Stimulated activated naive CD8-positive, alpha-beta T cell treated with anti-CD3 and anti-CD28 coated beads, Interleukin-15, Interleukin-2, amounts not matched to agents 100 ng/mL and 50 ng/mL, for 24 hours (primary cell): ENCODE data around the gene SLC12A8.

Source experiments
- H3K27ac Mint-ChIP-seq: one replicate; pipeline ENCODE4 v1.8.0; 2021; ENCODE audit warnings: mild to moderate bottlenecking, mixed read lengths
- H3K27me3 Mint-ChIP-seq: one replicate; pipeline ENCODE4 v1.8.0; 2021; ENCODE audit warnings: mixed read lengths
- H3K36me3 Mint-ChIP-seq: one replicate; pipeline ENCODE4 v1.8.0; 2021; ENCODE audit warnings: low read depth, mixed read lengths
- H3K4me1 Mint-ChIP-seq: one replicate; pipeline ENCODE4 v1.8.0; 2021; ENCODE audit warnings: low read depth, mixed read lengths
- H3K4me3 Mint-ChIP-seq: one replicate; pipeline ENCODE4 v1.8.0; 2021; ENCODE audit warnings: mild to moderate bottlenecking, mixed read lengths
- H3K9me3 Mint-ChIP-seq: one replicate; pipeline ENCODE4 v1.8.0; 2021; ENCODE audit warnings: mixed read lengths

SLC12A8 gene

GRCh38 chr3:125186261-125186787, 26.2 kb downstream of the SLC12A8 start:
- Mint-ChIP-seq H3K36me3 (no peaks in the 10 kb centered on the region), H3K4me1 (no peaks in the 10 kb centered on the region), H3K9me3 (no peaks in the 10 kb centered on the region), H3K4me3 (no peak overlapping the region), H3K27ac (no peak overlapping the region), H3K27me3 (no peaks in the 10 kb centered on the region)

GRCh38 chr3:125185805-125186204, 26.7 kb downstream of the SLC12A8 start:
- no peak overlapping the region for H3K4me3 Mint-ChIP-seq
- H3K27me3 Mint-ChIP-seq, result no peaks in the 10 kb centered on the region
- H3K36me3 Mint-ChIP-seq, result no peaks in the 10 kb centered on the region
- H3K4me1 Mint-ChIP-seq, result no peaks in the 10 kb centered on the region
- H3K9me3 Mint-ChIP-seq, result no peaks in the 10 kb centered on the region
- H3K27ac Mint-ChIP-seq, result no peak overlapping the region

GRCh38 chr3:125179884-125180240, 32.7 kb downstream of the SLC12A8 start:
- H3K4me3 Mint-ChIP-seq, result no peak overlapping the region
- H3K36me3 Mint-ChIP-seq, result no peaks in the 10 kb centered on the region
- no peak overlapping the region for H3K27ac Mint-ChIP-seq
- H3K9me3 Mint-ChIP-seq, result no peaks in the 10 kb centered on the region
- no peaks in the 10 kb centered on the region for H3K27me3 Mint-ChIP-seq
- H3K4me1 Mint-ChIP-seq, result no peaks in the 10 kb centered on the region

- Mint-ChIP-seq H3K9me3 (no peaks in the 10 kb centered on the region), H3K27ac (no peak overlapping the region), H3K36me3 (no peaks in the 10 kb centered on the region), H3K4me3 (no peak overlapping the region), H3K27me3 (no peaks in the 10 kb centered on the region), H3K4me1 (no peaks in the 10 kb centered on the region)
These were observed 33.2 kb downstream of the SLC12A8 start for GRCh38 chr3:125179143-125179883.

- Mint-ChIP-seq H3K4me3 (no peak overlapping the region), H3K27me3 (no peaks in the 10 kb centered on the region), H3K36me3 (no peaks in the 10 kb centered on the region), H3K27ac (no peak overlapping the region), H3K4me1 (no peaks in the 10 kb centered on the region), H3K9me3 (peaks cover 7% of the 10 kb centered on the region)
These were observed 34.8 kb downstream of the SLC12A8 start for GRCh38 chr3:125177746-125178145.

- H3K27ac Mint-ChIP-seq, result no peak overlapping the region
- H3K4me3 Mint-ChIP-seq, result no peak overlapping the region
- H3K27me3 Mint-ChIP-seq, result no peaks in the 10 kb centered on the region
- H3K36me3 Mint-ChIP-seq, result no peaks in the 10 kb centered on the region
- H3K4me1 Mint-ChIP-seq, result no peaks in the 10 kb centered on the region
- H3K9me3 Mint-ChIP-seq, result peaks cover 7% of the 10 kb centered on the region
These were observed 37.1 kb downstream of the SLC12A8 start for GRCh38 chr3:125175295-125176078.

GRCh38 chr3:125172346-125172745, 40.2 kb downstream of the SLC12A8 start:
- Mint-ChIP-seq H3K4me1 (no peaks in the 10 kb centered on the region), H3K36me3 (no peaks in the 10 kb centered on the region), H3K4me3 (no peak overlapping the region), H3K27ac (no peak overlapping the region), H3K9me3 (peaks cover 7% of the 10 kb centered on the region), H3K27me3 (peaks cover 7% of the 10 kb centered on the region)

GRCh38 chr3:125168711-125169393, 43.7 kb downstream of the SLC12A8 start:
- H3K4me1 Mint-ChIP-seq, result no peaks in the 10 kb centered on the region
- no peaks in the 10 kb centered on the region for H3K36me3 Mint-ChIP-seq
- no peak overlapping the region for H3K4me3 Mint-ChIP-seq
- peaks cover 7% of the 10 kb centered on the region for H3K9me3 Mint-ChIP-seq
- no peak overlapping the region for H3K27ac Mint-ChIP-seq
- peaks cover 7% of the 10 kb centered on the region for H3K27me3 Mint-ChIP-seq

- H3K4me3 Mint-ChIP-seq, result no peak overlapping the region
These were observed 45.9 kb downstream of the SLC12A8 start for GRCh38 chr3:125166599-125167136.

GRCh38 chr3:125165948-125166553, 46.5 kb downstream of the SLC12A8 start:
- H3K4me3 Mint-ChIP-seq, result no peak overlapping the region
- H3K27me3 Mint-ChIP-seq, result peaks cover 7% of the 10 kb centered on the region
- H3K36me3 Mint-ChIP-seq, result no peaks in the 10 kb centered on the region
- H3K4me1 Mint-ChIP-seq, result no peaks in the 10 kb centered on the region
- H3K9me3 Mint-ChIP-seq, result no peaks in the 10 kb centered on the region
- H3K27ac Mint-ChIP-seq, result no peak overlapping the region

More at GRCh38 chr3:125166599-125167136, 45.9 kb downstream of the SLC12A8 start:
- peaks cover 7% of the 10 kb centered on the region for H3K27me3 Mint-ChIP-seq
- H3K36me3 Mint-ChIP-seq, result no peaks in the 10 kb centered on the region
- no peaks in the 10 kb centered on the region for H3K4me1 Mint-ChIP-seq
- no peaks in the 10 kb centered on the region for H3K9me3 Mint-ChIP-seq
- H3K27ac Mint-ChIP-seq, result no peak overlapping the region

- Mint-ChIP-seq H3K4me3 (no peak overlapping the region), H3K27me3 (peaks cover 7% of the 10 kb centered on the region), H3K4me1 (no peaks in the 10 kb centered on the region), H3K36me3 (no peaks in the 10 kb centered on the region), H3K9me3 (no peaks in the 10 kb centered on the region), H3K27ac (no peak overlapping the region)
These were observed 47.2 kb downstream of the SLC12A8 start for GRCh38 chr3:125165189-125165947.

- Mint-ChIP-seq H3K27ac (no peak overlapping the region), H3K4me1 (no peaks in the 10 kb centered on the region), H3K36me3 (no peaks in the 10 kb centered on the region), H3K4me3 (no peak overlapping the region), H3K27me3 (peaks cover 7% of the 10 kb centered on the region), H3K9me3 (no peaks in the 10 kb centered on the region)
These were observed 48.6 kb downstream of the SLC12A8 start for GRCh38 chr3:125163739-125164601.

- H3K27ac Mint-ChIP-seq, result no peak overlapping the region
- no peak overlapping the region for H3K4me3 Mint-ChIP-seq
- H3K27me3 Mint-ChIP-seq, result peaks cover 7% of the 10 kb centered on the region
These were observed 50.8 kb downstream of the SLC12A8 start for GRCh38 chr3:125161607-125162219.

More at GRCh38 chr3:125161607-125162219, 50.8 kb downstream of the SLC12A8 start:
- H3K36me3 Mint-ChIP-seq, result no peaks in the 10 kb centered on the region
- no peaks in the 10 kb centered on the region for H3K9me3 Mint-ChIP-seq
- no peaks in the 10 kb centered on the region for H3K4me1 Mint-ChIP-seq
